Spleen (tissue), 11 donors: ENCODE results near the gene TRPM2. TPM values are rescaled to one million over a fixed set of nuclear protein-coding genes. Genes with fewer than 3 reads are reported as not detected.

Source experiments
- DNase-seq: peaks from one replicate; pipeline ENCODE4 v3.0.0-alpha.2; 2020
- H3K27ac ChIP-seq, 8 donors: fragments of 200-600 bp; sonication (generic) in 7 of 8; 1 replicate in 4 of 8; 2 replicates in 4 of 8; pipeline versions ENCODE4 v1.5.0 to v1.8.0; 2016 to 2021; ENCODE audit warnings: inconsistent platforms in 4 of 8, mild to moderate bottlenecking in 4 of 8, moderate library complexity in 1 of 8
- H3K27me3 ChIP-seq, 7 donors: fragments of 200-600 bp; sonication (generic) in 6 of 7; replicated peaks in 1 of 7; 1 replicate in 4 of 7; 2 replicates in 3 of 7; pipeline versions ENCODE4 v1.5.0 to v1.8.0; 2016 to 2021; ENCODE audit warnings: inconsistent platforms in 3 of 7, mild to moderate bottlenecking in 1 of 7
- H3K36me3 ChIP-seq, 6 donors: fragments of 200-600 bp; sonication (generic) in 5 of 6; 1 replicate in 4 of 6; 2 replicates in 2 of 6; pipeline versions ENCODE4 v1.5.0 to v1.8.0; 2016 to 2021; ENCODE audit warnings: inconsistent platforms in 2 of 6
- H3K4me1 ChIP-seq, 6 donors: fragments of 200-600 bp; sonication (generic) in 5 of 6; 1 replicate in 3 of 6; 2 replicates in 3 of 6; pipeline versions ENCODE4 v1.5.0 to v1.8.0; 2016 to 2021; ENCODE audit warnings: inconsistent platforms in 3 of 6
- H3K4me3 ChIP-seq, 8 donors: fragments of 200-600 bp; sonication (generic) in 7 of 8; 1 replicate in 4 of 8; 2 replicates in 4 of 8; pipeline versions ENCODE4 v1.5.0 to v1.8.0; 2016 to 2021; ENCODE audit warnings: inconsistent platforms in 4 of 8, mild to moderate bottlenecking in 4 of 8, moderate library complexity in 2 of 8
- H3K9me3 ChIP-seq, 8 donors: fragments of 200-600 bp; sonication (generic) in 7 of 8; 1 replicate in 4 of 8; 2 replicates in 4 of 8; pipeline versions ENCODE4 v1.5.0 to v1.8.0; 2016 to 2021; ENCODE audit warnings: inconsistent platforms in 4 of 8
- CTCF ChIP-seq, 11 experiments: fragments of 200-600 bp in 7 of 11; fragments of 450-650 bp in 4 of 11; sonication (generic) in 4 of 11; IDR thresholded peaks in 8 of 11; conservative IDR thresholded peaks in 3 of 11; 1 replicate in 7 of 11; 2 replicates in 4 of 11; pipeline versions ENCODE4 v1.4.0 to v1.8.0; 2016 to 2021; ENCODE audit warnings: antibody characterized with exemption in 11 of 11, inconsistent platforms in 4 of 11, mild to moderate bottlenecking in 1 of 11
- POLR2A ChIP-seq, 3 donors: fragments of 450-650 bp; IDR thresholded peaks; one replicate each; pipeline ENCODE4 v1.5.1; 2017; ENCODE audit warnings: antibody characterized with exemption in 3 of 3, mild to moderate bottlenecking in 1 of 3
- POLR2AphosphoS5 ChIP-seq, 3 donors: sonication (generic); formaldehyde crosslinking; IDR thresholded peaks; one replicate each; pipeline ENCODE4 v1.5.1; 2017; ENCODE audit warnings: antibody characterized with exemption in 3 of 3
- WGBS, 5 donors: extraction: QIAGEN DNeasy Blood & Tissue Kit in 3 of 5; methylation state at CpG; one replicate each; pipeline versions ENCODE4 v1.1.5 to v1.1.7; 2013 to 2018; 5-methylcytosine and 5-hydroxymethylcytosine counted together
- intact Hi-C: fragments of 100-400 bp; cut with DNase I; formaldehyde crosslinking; loops from one replicate; pipeline ENCODE4 v1.15.0; 2023; ENCODE audit warnings: low total_unique reads
- polyA plus RNA-seq, 3 donors: library from polyadenylated mRNA; stranded (reverse); fragments of 200-250 nt; gene quantifications; one replicate each; pipeline ENCODE4 v1.2.1, GENCODE V29; 2013
- total RNA-seq, 7 donors: library from RNA; depleted of rRNA in 3 of 7; stranded (reverse); fragments of >200 nt in 3 of 7; fragmentation: NEBNext Ultra II Directional in 4 of 7; extraction: Animal tissue kit (Norgen Biotek cat#: 25700) in 4 of 7; gene quantifications; one replicate each; pipeline versions ENCODE4 v1.1.0 to v1.2.1, GENCODE V29; 2016 to 2021
- donor health status: healthy with polysubstance abuse.
- donor health status: DM: no; HTN: no; CAD: no; lungs with moderate emphysema.
- donor health status: DM: no; HTN: no; CAD: no.
- donor health status: Bipolar disorder and iron deficiency.
- donor health status: healthy.
- donor health status: DM: no; HTN: no; CAD: no.
- donor health status: DM: yes; HTN: yes; CAD: no.

Gene TRPM2
- total and polyA plus RNA-seq, 10 donors = 10.4 to 44.1 (median 23.3) TPM

DNA sequence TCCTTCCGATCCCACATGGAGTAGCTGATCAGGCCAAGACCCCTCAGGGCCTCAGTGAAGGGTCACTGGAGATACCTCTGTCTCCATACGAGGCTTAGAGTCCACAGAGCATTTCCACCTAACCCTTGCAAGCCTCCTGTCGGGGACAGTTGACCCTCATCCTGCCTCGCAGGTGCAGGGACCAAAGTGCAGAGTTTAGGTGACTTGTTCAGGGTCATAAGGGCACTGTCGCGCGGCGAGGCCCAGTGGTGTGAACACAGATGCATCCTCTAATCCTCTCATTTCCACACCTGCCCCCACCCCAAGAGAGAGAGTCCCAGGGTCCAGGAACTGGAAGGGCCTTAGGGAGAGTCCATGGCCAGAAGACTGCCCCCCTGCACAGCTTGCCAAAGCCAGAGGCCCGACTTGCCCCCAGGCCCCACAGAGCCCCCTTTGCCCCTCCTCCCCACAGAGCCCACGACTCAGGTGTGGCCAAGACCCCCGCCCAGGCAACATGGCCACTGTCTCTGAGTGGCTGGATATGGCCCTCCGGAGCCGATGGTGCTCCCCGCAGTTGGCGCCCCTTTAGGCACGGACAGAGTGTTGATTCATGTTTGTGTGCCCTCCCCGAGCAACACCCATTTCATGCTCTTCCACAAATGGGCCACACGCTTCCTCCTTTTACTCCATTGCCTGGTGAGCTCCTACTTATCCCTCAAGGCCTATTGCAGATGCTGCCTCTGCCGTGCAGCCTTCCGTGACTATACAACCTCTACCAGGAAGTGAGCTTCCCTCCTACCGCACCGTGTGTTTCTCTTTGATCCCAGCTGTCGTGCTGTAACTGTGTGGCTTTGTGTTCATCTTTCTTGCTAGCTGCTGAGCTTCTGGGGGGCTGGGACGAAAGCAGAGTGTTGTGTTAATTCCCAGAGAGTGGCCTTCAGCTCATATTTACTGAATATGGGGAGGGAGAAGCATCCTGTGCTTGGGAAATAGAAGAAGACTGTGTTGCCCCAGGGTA, 1.7 kb downstream of the TRPM2 start:
- peaks cover 25 to 86% (median 60%) of the 10 kb centered on the region in 6 donors for H3K4me1 ChIP-seq
- WGBS, 5 donors = 50 to 68% (median 65%) methylated on average over 21 to 24 of the region's 24 CpGs
- peaks cover 0 to 26% (median 6%) of the 10 kb centered on the region in 6 donors for H3K36me3 ChIP-seq
- H3K27me3 ChIP-seq = peaks cover 0 to 20% (median 14%) of the 10 kb centered on the region in 7 donors
- DNase-seq = no peak
- peak overlapping the region in 7 of 8 donors; percentile 73 to 93 (median 89) for H3K27ac ChIP-seq
- no peaks in the 10 kb centered on the region for H3K9me3 ChIP-seq
- no peak for TF ChIP-seq CTCF (IDR thresholded peaks at IDR 0.05 in 8 of 11, conservative IDR thresholded peaks at IDR 0.05 in 3 of 11)
- no peak for TF ChIP-seq POLR2A (IDR thresholded peaks at IDR 0.05)
- TF ChIP-seq POLR2AphosphoS5 (IDR thresholded peaks at IDR 0.05) = peak in 1 of 3 donors; percentile 30
- H3K4me3 ChIP-seq = peak overlapping the region in 4 of 8 donors; percentile 33 to 66 (median 43)
- intact Hi-C loops = no loop called here

GRCh38 chr21:44356160-44356559, 2.7 kb downstream of the TRPM2 start:
- TF ChIP-seq POLR2AphosphoS5 (IDR thresholded peaks at IDR 0.05) (no peak), CTCF (IDR thresholded peaks at IDR 0.05 in 8 of 11, conservative IDR thresholded peaks at IDR 0.05 in 3 of 11) (no peak), POLR2A (IDR thresholded peaks at IDR 0.05) (no peak)
- intact Hi-C loops = no loop called here
- no peak for DNase-seq
- peaks cover 0 to 10% (median 4%) of the 10 kb centered on the region in 7 donors for H3K27me3 ChIP-seq
- no peak overlapping the region for H3K4me3 ChIP-seq
- WGBS, 5 donors = 89 to 96% (median 94%) methylated on average over 11 of the region's 11 CpGs
- no peaks in the 10 kb centered on the region for H3K9me3 ChIP-seq
- peaks cover 0 to 26% (median 6%) of the 10 kb centered on the region in 6 donors for H3K36me3 ChIP-seq
- H3K4me1 ChIP-seq = peaks cover 25 to 87% (median 58%) of the 10 kb centered on the region in 6 donors
- peak overlapping the region in 1 of 8 donors; percentile 34 for H3K27ac ChIP-seq

- Histone ChIP-seq H3K27me3 (peaks cover 0 to 5% (median 0%) of the 10 kb centered on the region in 7 donors), H3K27ac (peak overlapping the region in 1 of 8 donors; percentile 34), H3K36me3 (peaks cover 0 to 26% (median 6%) of the 10 kb centered on the region in 6 donors), H3K9me3 (no peaks in the 10 kb centered on the region), H3K4me3 (no peak overlapping the region), H3K4me1 (peaks cover 23 to 84% (median 53%) of the 10 kb centered on the region in 6 donors)
- intact Hi-C loops = no loop called here
- WGBS, 5 donors = 78 to 84% (median 82%) methylated on average over 6 of the region's 6 CpGs
- TF ChIP-seq POLR2A (IDR thresholded peaks at IDR 0.05) (no peak), POLR2AphosphoS5 (IDR thresholded peaks at IDR 0.05) (no peak), CTCF (IDR thresholded peaks at IDR 0.05 in 8 of 11, conservative IDR thresholded peaks at IDR 0.05 in 3 of 11) (no peak)
- DNase-seq = no peak
Measured at GRCh38 chr21:44356636-44357035, 3.2 kb downstream of the TRPM2 start.
